H9 (cell line): Measurements from ENCODE around the gene ADCK2. TPM values are rescaled to one million over a fixed set of nuclear protein-coding genes. Genes with fewer than 3 reads are reported as not detected.

Experiments used
- DNase-seq: peaks from one replicate; pipeline ENCODE4 v3.0.0-alpha.2; 2017
- H2AFZ ChIP-seq: one replicate; pipeline ENCODE4 v1.6.1; 2013; ENCODE audit warnings: mild to moderate bottlenecking, low read length, control low read depth, moderate library complexity
- H2AK5ac ChIP-seq: 2 replicates; pipeline ENCODE4 v1.6.1; 2013; ENCODE audit warnings: low read length, control low read depth, mixed read lengths; ENCODE audit not compliant: insufficient read length
- H2BK120ac ChIP-seq: one replicate; pipeline ENCODE4 v1.6.1; 2013; ENCODE audit warnings: low read depth, mild to moderate bottlenecking, low read length, control low read depth, inconsistent platforms; ENCODE audit not compliant: poor library complexity, severe bottlenecking
- H2BK12ac ChIP-seq: 2 replicates; pipeline ENCODE4 v1.6.1; 2013; ENCODE audit warnings: low read length, control low read depth, mixed read lengths, low read depth; ENCODE audit not compliant: insufficient read length
- H2BK15ac ChIP-seq: 2 replicates; pipeline ENCODE4 v1.6.1; 2013; ENCODE audit warnings: low read depth, low read length, control low read depth
- H2BK20ac ChIP-seq: one replicate; pipeline ENCODE4 v1.6.1; 2013; ENCODE audit warnings: low read depth, mild to moderate bottlenecking, low read length, control low read depth, inconsistent platforms; ENCODE audit not compliant: poor library complexity, severe bottlenecking
- H2BK5ac ChIP-seq: 2 replicates; pipeline ENCODE4 v1.6.1; 2013; ENCODE audit warnings: low read length, control low read depth, mixed read lengths; ENCODE audit not compliant: insufficient read length
- H3K14ac ChIP-seq: 2 replicates; pipeline ENCODE4 v1.6.1; 2013; ENCODE audit warnings: low read length, control low read depth; ENCODE audit not compliant: insufficient read depth
- H3K18ac ChIP-seq: 2 replicates; pipeline ENCODE4 v1.6.1; 2013; ENCODE audit warnings: low read depth, mild to moderate bottlenecking, mixed read lengths, low read length, control low read depth; ENCODE audit not compliant: insufficient read length
- H3K23ac ChIP-seq: 2 replicates; pipeline ENCODE4 v1.6.1; 2013; ENCODE audit warnings: low read length, control low read depth, mixed read lengths, low read depth; ENCODE audit not compliant: insufficient read length
- H3K23me2 ChIP-seq: 2 replicates; pipeline ENCODE4 v1.6.1; 2013; ENCODE audit warnings: low read depth, mild to moderate bottlenecking, mixed read lengths, low read length, control low read depth; ENCODE audit not compliant: insufficient read length, poor library complexity, severe bottlenecking
- H3K27ac ChIP-seq: 2 replicates; pipeline ENCODE4 v1.5.1; 2013; ENCODE audit warnings: low read length, control low read depth, mixed read lengths, low read depth; ENCODE audit not compliant: insufficient read length
- H3K27me3 ChIP-seq: 2 replicates; pipeline ENCODE4 v1.6.1; 2013; ENCODE audit warnings: low read length, control low read depth, inconsistent platforms; ENCODE audit not compliant: insufficient read depth
- H3K4ac ChIP-seq: 2 replicates; pipeline ENCODE4 v1.6.1; 2013; ENCODE audit warnings: low read depth, mild to moderate bottlenecking, control low read depth, inconsistent platforms, low read length, moderate library complexity
- H3K4me1 ChIP-seq: 2 replicates; pipeline ENCODE4 v1.6.1; 2013; ENCODE audit warnings: low read length, control low read depth, inconsistent platforms; ENCODE audit not compliant: insufficient read depth
- H3K4me2 ChIP-seq: 2 replicates; pipeline ENCODE4 v1.6.1; 2013; ENCODE audit warnings: low read length, control low read depth, mixed read lengths; ENCODE audit not compliant: insufficient read length, insufficient read depth
- H3K56ac ChIP-seq: 2 replicates; pipeline ENCODE4 v1.6.1; 2013; ENCODE audit warnings: low read depth, mild to moderate bottlenecking, mixed read lengths, low read length, control low read depth; ENCODE audit not compliant: insufficient read length
- H3K79me1 ChIP-seq: 2 replicates; pipeline ENCODE4 v1.6.1; 2013; ENCODE audit warnings: low read depth, mild to moderate bottlenecking, moderate library complexity, low read length, control low read depth, inconsistent platforms; ENCODE audit not compliant: insufficient read depth, poor library complexity, severe bottlenecking
- H3K79me2 ChIP-seq: 2 replicates; pipeline ENCODE4 v1.6.1; 2013; ENCODE audit warnings: low read length, control low read depth, inconsistent platforms; ENCODE audit not compliant: insufficient read depth
- H3K9ac ChIP-seq: 2 replicates; pipeline ENCODE4 v1.6.1; 2013; ENCODE audit warnings: low read length, control low read depth, mixed read lengths; ENCODE audit not compliant: insufficient read length; ENCODE audit errors: extremely low read depth
- H3K9me3 ChIP-seq: one replicate; pipeline ENCODE4 v1.6.1; 2013; ENCODE audit warnings: low read depth, low read length, inconsistent platforms; ENCODE audit not compliant: control insufficient read depth
- H3T11ph ChIP-seq: one replicate; pipeline ENCODE4 v1.6.1; 2013; ENCODE audit warnings: mild to moderate bottlenecking, low read length, control low read depth, inconsistent platforms
- H4K20me1 ChIP-seq: one replicate; pipeline ENCODE4 v1.6.1; 2013; ENCODE audit not compliant: control insufficient read depth, insufficient read length, insufficient read depth
- H4K5ac ChIP-seq: 2 replicates; pipeline ENCODE4 v1.6.1; 2013; ENCODE audit warnings: low read depth, mild to moderate bottlenecking, mixed read lengths, low read length, control low read depth; ENCODE audit not compliant: insufficient read length
- H4K8ac ChIP-seq: replicated peaks from 2 replicates; pipeline ENCODE4 v1.6.1; 2013; ENCODE audit warnings: low read length, control low read depth, mixed read lengths, low read depth; ENCODE audit not compliant: insufficient read length
- H4K91ac ChIP-seq: 2 replicates; pipeline ENCODE4 v1.6.1; 2013; ENCODE audit warnings: low read depth, mild to moderate bottlenecking, moderate library complexity, mixed read lengths, low read length, control low read depth; ENCODE audit not compliant: insufficient read length
- H3K27ac Mint-ChIP-seq, 3 experiments: 2 replicates in 2 of 3; 3 replicates in 1 of 3; pipeline ENCODE4 v1.8.0; 2020 to 2021; ENCODE audit warnings: mixed read lengths in 3 of 3, mild to moderate bottlenecking in 1 of 3, moderate library complexity in 1 of 3
- H3K27me3 Mint-ChIP-seq: 2 replicates; pipeline ENCODE4 v1.8.0; 2021; ENCODE audit warnings: low read depth, mild to moderate bottlenecking, moderate library complexity, mixed read lengths
- H3K36me3 Mint-ChIP-seq, 3 experiments: 2 replicates in 2 of 3; 3 replicates in 1 of 3; pipeline ENCODE4 v1.8.0; 2020 to 2021; ENCODE audit warnings: low read depth in 3 of 3, mixed read lengths in 3 of 3; ENCODE audit not compliant: insufficient read depth in 1 of 3
- H3K4me1 Mint-ChIP-seq, 2 experiments: 2 replicates each; pipeline ENCODE4 v1.8.0; 2020; ENCODE audit warnings: mixed read lengths in 2 of 2
- H3K4me3 Mint-ChIP-seq, 2 experiments: 2 replicates in 1 of 2; 3 replicates in 1 of 2; pipeline ENCODE4 v1.8.0; 2020 to 2021; ENCODE audit warnings: mild to moderate bottlenecking in 2 of 2, mixed read lengths in 2 of 2, moderate library complexity in 1 of 2
- H3K9me3 Mint-ChIP-seq, 2 experiments: 2 replicates in 1 of 2; 3 replicates in 1 of 2; pipeline ENCODE4 v1.8.0; 2020; ENCODE audit warnings: mild to moderate bottlenecking in 2 of 2, mixed read lengths in 2 of 2, moderate library complexity in 1 of 2
- CTCF ChIP-seq: fragments of 200-600 bp; sonication (generic); conservative IDR thresholded peaks from 3 replicates; pipeline ENCODE4 v1.8.0; 2021; ENCODE audit warnings: antibody characterized with exemption, mild to moderate bottlenecking
- WGBS: extraction: QIAGEN DNeasy Blood & Tissue Kit; methylation state at CpG from one replicate; pipeline ENCODE4 v1.1.7; 2013; ENCODE audit warnings: missing lambda C conversion rate, low lambda C conversion rate, mixed read lengths; ENCODE audit not compliant: insufficient read length; ENCODE audit errors: extremely low coverage; 5-methylcytosine and 5-hydroxymethylcytosine counted together
- total RNA-seq: library from RNA; stranded (reverse); gene quantifications from 2 replicates; pipeline ENCODE4 v1.2.1, GENCODE V29; 2021

Gene ADCK2
- total RNA-seq, 1 experiment from 2014 or later, result 12.4 TPM

- Histone ChIP-seq H4K5ac (no peak overlapping the region), H3K79me2 (no peaks in the 10 kb centered on the region), H3K14ac (no peak overlapping the region), H3K56ac (no peak overlapping the region), H4K8ac (no peak overlapping the region), H3K9ac (no peak overlapping the region), H2AK5ac (no peak overlapping the region), H2BK12ac (no peak overlapping the region), H3T11ph (no peak overlapping the region), H2BK120ac (no peak overlapping the region), H3K4ac (no peak overlapping the region), H2BK20ac (no peak overlapping the region), H2BK15ac (no peak overlapping the region), H4K20me1 (no peaks in the 10 kb centered on the region), H3K23me2 (no peaks in the 10 kb centered on the region), H3K18ac (no peak overlapping the region), H3K23ac (no peak overlapping the region), H4K91ac (no peak overlapping the region), H3K79me1 (no peaks in the 10 kb centered on the region), H3K9me3 (no peaks in the 10 kb centered on the region), H2BK5ac (no peak overlapping the region), H3K27ac (no peak overlapping the region), H2AFZ (no peak overlapping the region), H3K4me2 (no peak overlapping the region), H3K27me3 (no peaks in the 10 kb centered on the region), H3K4me1 (no peaks in the 10 kb centered on the region)
- H3K9me3 Mint-ChIP-seq, result peaks cover 21 to 28% of the 10 kb centered on the region in 2 experiments
- no peaks in the 10 kb centered on the region for H3K4me1 Mint-ChIP-seq
- TF ChIP-seq CTCF, result no peak
- no CpG with 5 or more reads among the region's 10 CpGs for WGBS
- H3K4me3 Mint-ChIP-seq, result no peak overlapping the region
- H3K27ac Mint-ChIP-seq, result no peak overlapping the region
- H3K36me3 Mint-ChIP-seq, result peaks cover 24 to 35% (median 25%) of the 10 kb centered on the region in 3 experiments
- H3K27me3 Mint-ChIP-seq, result peaks cover 8% of the 10 kb centered on the region
- DNase-seq, result no peak
These were observed 41.7 kb downstream of the ADCK2 start for GRCh38 chr7:140714331-140715040.
